ENCODE results near the gene TRIM10.

DNA sequence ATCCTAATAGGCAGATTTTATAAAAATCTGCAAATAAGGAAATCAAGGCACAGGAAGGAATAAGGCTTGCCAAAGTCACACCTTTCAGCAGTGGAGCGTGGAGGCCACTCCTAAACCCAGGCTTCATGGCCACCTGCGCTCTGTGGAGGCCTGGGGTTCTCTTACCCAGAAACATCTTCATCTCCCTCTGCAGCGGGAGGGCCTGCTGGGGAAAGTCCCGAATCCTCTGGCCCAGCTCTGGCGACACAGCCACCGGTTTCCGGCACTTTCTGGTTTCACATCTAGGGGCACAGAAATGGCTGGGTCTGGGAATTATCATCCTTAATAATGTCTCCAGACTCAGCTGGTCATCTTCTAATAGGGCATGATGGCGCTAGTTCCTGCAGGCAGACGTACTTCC lies 4.2 kb downstream of the TRIM10 start:
- TF ChIP-seq, protein P1, sequence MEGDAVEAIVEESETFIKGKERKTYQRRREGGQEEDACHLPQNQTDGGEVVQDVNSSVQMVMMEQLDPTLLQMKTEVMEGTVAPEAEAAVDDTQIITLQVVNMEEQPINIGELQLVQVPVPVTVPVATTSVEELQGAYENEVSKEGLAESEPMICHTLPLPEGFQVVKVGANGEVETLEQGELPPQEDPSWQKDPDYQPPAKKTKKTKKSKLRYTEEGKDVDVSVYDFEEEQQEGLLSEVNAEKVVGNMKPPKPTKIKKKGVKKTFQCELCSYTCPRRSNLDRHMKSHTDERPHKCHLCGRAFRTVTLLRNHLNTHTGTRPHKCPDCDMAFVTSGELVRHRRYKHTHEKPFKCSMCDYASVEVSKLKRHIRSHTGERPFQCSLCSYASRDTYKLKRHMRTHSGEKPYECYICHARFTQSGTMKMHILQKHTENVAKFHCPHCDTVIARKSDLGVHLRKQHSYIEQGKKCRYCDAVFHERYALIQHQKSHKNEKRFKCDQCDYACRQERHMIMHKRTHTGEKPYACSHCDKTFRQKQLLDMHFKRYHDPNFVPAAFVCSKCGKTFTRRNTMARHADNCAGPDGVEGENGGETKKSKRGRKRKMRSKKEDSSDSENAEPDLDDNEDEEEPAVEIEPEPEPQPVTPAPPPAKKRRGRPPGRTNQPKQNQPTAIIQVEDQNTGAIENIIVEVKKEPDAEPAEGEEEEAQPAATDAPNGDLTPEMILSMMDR (conservative IDR thresholded peaks at IDR 0.05; ENCODE audit: low read length): no peak
- no peak for TF ChIP-seq EZH2phosphoT487 (IDR thresholded peaks at IDR 0.05; ENCODE audit: borderline replicate concordance)
